Measurements from ENCODE around the gene QDPR. TPM values are rescaled to one million over a fixed set of nuclear protein-coding genes. Genes with fewer than 3 reads are reported as not detected.

The QDPR gene
- total and polyA plus RNA-seq, 9 of the 15 experiments (the other 6 are each of a cell fraction or from before 2014, with no cell fraction given): 5.7 to 29.7 (median 17.2) TPM

- Histone ChIP-seq H2AFZ (ENCODE audit: low read depth, low read length) (no peak overlapping the region), H3K9me1 (ENCODE audit: control insufficient read depth, insufficient read depth, low read length) (no peaks in the 10 kb centered on the region), H3K27ac (ENCODE audit: extremely low read depth, low read depth, low read length) (no peak overlapping the region), H3K4me1 (replicated peaks in 1 of 2; ENCODE audit: control insufficient read depth in 2 of 2, insufficient read depth in 2 of 2, low read length in 2 of 2) (no peaks in the 10 kb centered on the region; a peak in 1 of 5 replicates), H3K4me3 (no peak overlapping the region), H3K9me3 (replicated peaks; ENCODE audit: control insufficient read depth, insufficient read depth, low read depth, low read length) (no peaks in the 10 kb centered on the region), H4K20me1 (replicated peaks; ENCODE audit: control insufficient read depth, insufficient read depth, low read length) (no peaks in the 10 kb centered on the region), H3K27me3 (ENCODE audit: control insufficient read depth in 2 of 2, insufficient read depth in 2 of 2, low read length in 2 of 2) (no peaks in the 10 kb centered on the region), H3K36me3 (ENCODE audit: control insufficient read depth, insufficient read depth, low read length) (peaks cover 82% of the 10 kb centered on the region), H3K79me2 (ENCODE audit: control insufficient read depth, insufficient read depth, low read length) (no peaks in the 10 kb centered on the region), H3K9ac (ENCODE audit: insufficient read depth in 1 of 2, low read depth in 2 of 2, low read length in 2 of 2) (no peak overlapping the region), H3K4me2 (ENCODE audit: insufficient read depth, low read length) (no peak overlapping the region)
- no peak for DNase-seq (ENCODE audit: extremely low read depth in 1 of 4, low spot score in 3 of 4)
- FAIRE-seq: no peak
- ATAC-seq: no peak
- ChIA-PET POLR2A (interaction anchor here (0.6 to 1.5 kb wide), 3 partner anchors 9 to 112 kb away, joined by 3 to 5 read pairs (median 3); no protein-coding TSS in a partner anchor), CTCF (ENCODE audit: low intra/inter-chr PET ratio) (no interaction called here)
- 94% methylated on average over 7 of the region's 7 CpGs for WGBS (ENCODE audit: insufficient coverage, low coverage, missing lambda C conversion rate)
- in situ Hi-C loops (cut with MboI): no loop called here
- intact Hi-C loops (cut with micrococcal nuclease): no loop called here
- no TSS peak for BruUV-seq (replicated peaks)
- TF ChIP-seq ZNF175 (CRISPR knock-in tag; IDR thresholded peaks at IDR 0.05; ENCODE audit: low read depth) (no peak), POLR2AphosphoS2 (IDR thresholded peaks at IDR 0.05; ENCODE audit: low read length) (no peak)
Observed at GRCh38 chr4:17504081-17504480, 7.8 kb downstream of the QDPR start.

- H3K27me3 ChIP-seq (ENCODE audit: control insufficient read depth in 2 of 2, insufficient read depth in 2 of 2, low read length in 2 of 2): no peaks in the 10 kb centered on the region
- no peaks in the 10 kb centered on the region for H3K79me2 ChIP-seq (ENCODE audit: control insufficient read depth, insufficient read depth, low read length)
- ATAC-seq (no peak), DNase-seq (ENCODE audit: extremely low read depth in 1 of 4, low spot score in 3 of 4) (no peak), FAIRE-seq (no peak)
- ChIA-PET CTCF (ENCODE audit: low intra/inter-chr PET ratio) (no interaction called here), POLR2A (interaction anchor here (1.5 kb wide), 1 partner anchor 9 kb away, joined by 5 read pairs; no protein-coding TSS in a partner anchor)
- H3K9ac ChIP-seq (ENCODE audit: insufficient read depth in 1 of 2, low read depth in 2 of 2, low read length in 2 of 2): no peak overlapping the region
- H4K20me1 ChIP-seq (replicated peaks; ENCODE audit: control insufficient read depth, insufficient read depth, low read length): no peaks in the 10 kb centered on the region
- intact Hi-C loops (cut with micrococcal nuclease) (no loop called here), in situ Hi-C loops (cut with MboI) (no loop called here)
- H3K27ac ChIP-seq (ENCODE audit: extremely low read depth, low read depth, low read length): no peak overlapping the region
- WGBS (ENCODE audit: insufficient coverage, low coverage, missing lambda C conversion rate): 93% methylated on average over 3 of the region's 3 CpGs
- peaks cover 87% of the 10 kb centered on the region for H3K36me3 ChIP-seq (ENCODE audit: control insufficient read depth, insufficient read depth, low read length)
- H3K4me1 ChIP-seq (replicated peaks in 1 of 2; ENCODE audit: control insufficient read depth in 2 of 2, insufficient read depth in 2 of 2, low read length in 2 of 2): 0 out of 5 replicates have a peak, but pooled peaks cover 0 to 3% of the 10 kb centered on the region in 2 experiments
- H3K9me3 ChIP-seq (replicated peaks; ENCODE audit: control insufficient read depth, insufficient read depth, low read depth, low read length): no peaks in the 10 kb centered on the region
- H3K4me2 ChIP-seq (ENCODE audit: insufficient read depth, low read length): no peak overlapping the region
- no peaks in the 10 kb centered on the region for H3K9me1 ChIP-seq (ENCODE audit: control insufficient read depth, insufficient read depth, low read length)
- H3K4me3 ChIP-seq: no peak overlapping the region
- BruUV-seq (replicated peaks): no TSS peak
- H2AFZ ChIP-seq (ENCODE audit: low read depth, low read length): no peak overlapping the region
- no peak for TF ChIP-seq ERF (CRISPR knock-in tag; IDR thresholded peaks at IDR 0.05)
- no peak for TF ChIP-seq L3MBTL2 (IDR thresholded peaks at IDR 0.05)
- TF ChIP-seq SAFB (IDR thresholded peaks at IDR 0.05; ENCODE audit: borderline replicate concordance, low read depth, low read length): no peak
- TF ChIP-seq ZNF146 (CRISPR knock-in tag; IDR thresholded peaks at IDR 0.05; ENCODE audit: unreplicated experiment): no peak
- TF ChIP-seq IRF9 (tag; IDR thresholded peaks at IDR 0.05): no peak
- no peak for TF ChIP-seq SFPQ (IDR thresholded peaks at IDR 0.05; ENCODE audit: low read depth, low read length)
- no peak for TF ChIP-seq ZFPM2 (CRISPR knock-in tag; IDR thresholded peaks at IDR 0.05)
- TF ChIP-seq SMARCA4 (IDR thresholded peaks at IDR 0.05): no peak
- TF ChIP-seq ATF6 (CRISPR knock-in tag; IDR thresholded peaks at IDR 0.05): no peak
Observed at GRCh38 chr4:17502756-17503155, 9.1 kb downstream of the QDPR start.

Measured in K562 (cell line).